ENCODE measurements around the gene PXK. TPM values are rescaled to one million over a fixed set of nuclear protein-coding genes. Genes with fewer than 3 reads are reported as not detected.

The PXK gene
- total RNA-seq, 2 experiments from 2014 or later, result 68.7 to 125 TPM

- Histone ChIP-seq H2AFZ (ENCODE audit: low read length) (no peak overlapping the region), H3K4me2 (ENCODE audit: low read length) (peak overlapping the region; percentile 66), H3K79me2 (ENCODE audit: insufficient read depth, low read depth, low read length) (peaks cover 19% of the 10 kb centered on the region; the same call in 1 of the 2 replicates), H3K4me3 (ENCODE audit: low read depth, low read length, poor library complexity, severe bottlenecking) (peak overlapping the region; percentile 24), H3K9me2 (ENCODE audit: insufficient read depth, low read length) (no peaks in the 10 kb centered on the region), H3K36me3 (ENCODE audit: insufficient read depth, low read length) (peaks cover 88% of the 10 kb centered on the region), H3K9me3 (ENCODE audit: low read length) (no peaks in the 10 kb centered on the region), H3K27ac (ENCODE audit: low read depth, low read length, poor library complexity, severe bottlenecking) (peak overlapping the region; percentile 35), H3K4me1 (ENCODE audit: insufficient read depth, low read length, poor library complexity, severe bottlenecking) (peaks cover 43% of the 10 kb centered on the region), H4K20me1 (ENCODE audit: insufficient read depth, low read length) (peaks cover 17% of the 10 kb centered on the region; the same call in 1 of the 2 replicates)
- POLR2A ChIA-PET, result interaction anchor here (0.7 to 1.9 kb wide), 8 partner anchors 11 to 54 kb away, joined by 3 to 10 read pairs (median 4); no protein-coding TSS in a partner anchor
- no peak for DNase-seq (ENCODE audit: low spot score)
- CTCF ChIA-PET (ENCODE audit: unreplicated experiment), result no interaction called here
- TF ChIP-seq CTCF (conservative IDR thresholded peaks at IDR 0.05; ENCODE audit: low read length) (no peak), EZH2phosphoT487 (IDR thresholded peaks at IDR 0.05; ENCODE audit: borderline replicate concordance, low read depth, low read length) (no peak)
- intact Hi-C loops (cut with micrococcal nuclease; ENCODE audit: unreplicated experiment), result no loop called here
- BruUV-seq (replicated peaks), result no TSS peak
Measured at GRCh38 chr3:58388550-58389091, 55.9 kb downstream of the PXK start.

DNA sequence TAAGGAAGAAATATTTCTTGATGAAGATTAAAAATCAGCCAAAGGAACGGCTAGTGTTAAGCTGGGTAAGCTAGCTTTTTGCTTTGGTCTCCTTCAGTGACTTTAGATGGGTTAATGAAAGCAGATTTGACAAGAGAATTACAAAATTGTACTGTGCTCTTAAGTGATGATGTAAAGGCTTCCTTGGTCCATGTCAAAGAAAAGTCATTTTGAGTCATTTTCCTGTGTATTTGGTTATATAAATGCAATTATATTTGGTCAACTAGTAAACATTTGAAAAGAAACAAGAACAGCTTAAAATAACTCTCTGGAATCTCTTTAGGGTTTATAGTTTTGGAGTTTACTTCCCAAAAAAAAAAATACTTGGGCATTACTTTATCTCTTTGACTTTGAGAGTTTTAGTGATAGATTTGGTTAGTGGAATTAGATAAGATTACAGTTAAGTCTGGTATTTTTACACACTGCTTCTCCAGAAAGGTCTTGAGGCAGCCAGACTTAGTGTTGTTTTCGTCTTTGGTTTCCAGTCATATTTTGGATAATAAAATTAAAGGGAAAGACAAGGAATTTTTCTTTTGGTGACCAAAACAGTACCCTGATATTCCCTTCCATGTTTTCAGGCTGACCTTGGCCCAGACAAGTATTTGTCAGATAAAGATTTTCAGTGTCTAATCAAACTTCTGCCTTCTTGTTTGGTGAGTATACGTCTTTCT is 58.6 kb downstream of the PXK start:
- no peak overlapping the region for H3K4me2 ChIP-seq (ENCODE audit: low read length)

More for the DNA sequence above, 58.6 kb downstream of the PXK start:
- Histone ChIP-seq H3K27ac (ENCODE audit: low read depth, low read length, poor library complexity, severe bottlenecking) (no peak overlapping the region), H2AFZ (ENCODE audit: low read length) (no peak overlapping the region), H3K4me1 (ENCODE audit: insufficient read depth, low read length, poor library complexity, severe bottlenecking) (peaks cover 31% of the 10 kb centered on the region), H3K9me3 (ENCODE audit: low read length) (no peaks in the 10 kb centered on the region), H3K36me3 (ENCODE audit: insufficient read depth, low read length) (peaks cover 88% of the 10 kb centered on the region), H3K9me2 (ENCODE audit: insufficient read depth, low read length) (no peaks in the 10 kb centered on the region), H4K20me1 (ENCODE audit: insufficient read depth, low read length) (peaks cover 11% of the 10 kb centered on the region; the same call in 1 of the 2 replicates), H3K79me2 (ENCODE audit: insufficient read depth, low read depth, low read length) (peaks cover 19% of the 10 kb centered on the region; the same call in 1 of the 2 replicates), H3K4me3 (ENCODE audit: low read depth, low read length, poor library complexity, severe bottlenecking) (no peak overlapping the region)
- CTCF ChIA-PET (ENCODE audit: unreplicated experiment), result interaction anchor here (0.7 kb wide), 1 partner anchor 10 kb away, joined by 3 read pairs; no protein-coding TSS in a partner anchor
- intact Hi-C loops (cut with micrococcal nuclease; ENCODE audit: unreplicated experiment), result no loop called here
- no TSS peak for BruUV-seq (replicated peaks)
- TF ChIP-seq EZH2phosphoT487 (IDR thresholded peaks at IDR 0.05; ENCODE audit: borderline replicate concordance, low read depth, low read length) (no peak), CTCF (conservative IDR thresholded peaks at IDR 0.05; ENCODE audit: low read length) (no peak)
- POLR2A ChIA-PET, result interaction anchor here (1.0 to 1.5 kb wide), 5 partner anchors 12 to 51 kb away, joined by 3 to 5 read pairs (median 3); no protein-coding TSS in a partner anchor
- no peak for DNase-seq (ENCODE audit: low spot score)

Measured in OCI-LY7 (cell line).